Measurements from ENCODE around the gene EXOC3L4. TPM values are rescaled to one million over a fixed set of nuclear protein-coding genes. Genes with fewer than 3 reads are reported as not detected.
A peak's percentile ranks its signal among the peaks of the same experiment; 100 is the strongest.

Gene EXOC3L4
- total and polyA plus RNA-seq, 9 of the 15 experiments (the other 6 are each of a cell fraction or from before 2014, with no cell fraction given) = 0.10 to 6.7 (median 0.98) TPM; not detected in 1

GRCh38 chr14:103122947-103123633, 28.6 kb downstream of the EXOC3L4 start, which contains the start of gene TNFAIP2 (continued):
- no peak for TF ChIP-seq CHAMP1 (IDR thresholded peaks at IDR 0.05)
- TF ChIP-seq YBX1 (IDR thresholded peaks at IDR 0.05) = no peak
- no peak for TF ChIP-seq CHD4 (IDR thresholded peaks at IDR 0.05; ENCODE audit: insufficient read depth, insufficient replicate concordance, low read depth, low read length, poor library complexity, severe bottlenecking)
- TF ChIP-seq RFX7 (CRISPR knock-in tag; IDR thresholded peaks at IDR 0.05) = no peak
- peak; percentile 49; the same call in 1 of the 2 replicates for TF ChIP-seq ZBTB17 (CRISPR knock-in tag; IDR thresholded peaks at IDR 0.05)
- no peak for TF ChIP-seq ZNF41 (CRISPR knock-in tag; conservative IDR thresholded peaks at IDR 0.05)
- 0 out of 2 replicates have a peak, but pooled peaks have one; percentile 29 for TF ChIP-seq CTBP1 (IDR thresholded peaks at IDR 0.05; ENCODE audit: borderline replicate concordance)
- TF ChIP-seq SRSF9 (IDR thresholded peaks at IDR 0.05; ENCODE audit: borderline replicate concordance, low read depth, low read length) = no peak
- no peak for TF ChIP-seq E2F1 (CRISPR knock-in tag; IDR thresholded peaks at IDR 0.05)
- TF ChIP-seq ETV1 (tag; conservative IDR thresholded peaks at IDR 0.05; ENCODE audit: low read depth) = no peak
- TF ChIP-seq ATF3 (IDR thresholded peaks at IDR 0.05) = no peak
- no peak for TF ChIP-seq ATF3 (CRISPR knock-in tag; conservative IDR thresholded peaks at IDR 0.05)
- peak; percentile 15 for TF ChIP-seq TAF1 (IDR thresholded peaks at IDR 0.05; ENCODE audit: control insufficient read depth, extremely low read depth, insufficient read depth, low read length, severe bottlenecking)
- no peak for TF ChIP-seq TBL1XR1 (IDR thresholded peaks at IDR 0.05; ENCODE audit: low read length in 2 of 2)
- no peak for TF ChIP-seq MTA2 (IDR thresholded peaks at IDR 0.05; ENCODE audit: low read depth)
- TF ChIP-seq HCFC1 (IDR thresholded peaks at IDR 0.05; ENCODE audit: low read depth, low read length) = no peak
- no peak for TF ChIP-seq HDAC2 (IDR thresholded peaks at IDR 0.05)
- no peak for TF ChIP-seq ZNF143 (CRISPR knock-in tag; IDR thresholded peaks at IDR 0.05)
- TF ChIP-seq ZNF146 (CRISPR knock-in tag; IDR thresholded peaks at IDR 0.05; ENCODE audit: unreplicated experiment) = no peak
- peak; percentile 12; the same call in 1 of the 2 replicates for TF ChIP-seq GABPB1 (CRISPR knock-in tag; IDR thresholded peaks at IDR 0.05)
- TF ChIP-seq BRD9 (IDR thresholded peaks at IDR 0.05; ENCODE audit: low read depth, partially characterized antibody) = no peak
- no peak for TF ChIP-seq PHF20 (IDR thresholded peaks at IDR 0.05; ENCODE audit: partially characterized antibody)
- TF ChIP-seq RBM34 (IDR thresholded peaks at IDR 0.05; ENCODE audit: borderline replicate concordance, insufficient read depth, low read length) = no peak
